GM12874 (cell line): ENCODE results near the gene TH.

Source experiments
- CTCF ChIP-seq: IDR thresholded peaks from 2 replicates; pipeline ENCODE4 v1.5.1; 2011; ENCODE audit warnings: low read depth, mild to moderate bottlenecking, control low read depth, low read length, moderate library complexity; ENCODE audit not compliant: insufficient read depth

The TH gene

DNA sequence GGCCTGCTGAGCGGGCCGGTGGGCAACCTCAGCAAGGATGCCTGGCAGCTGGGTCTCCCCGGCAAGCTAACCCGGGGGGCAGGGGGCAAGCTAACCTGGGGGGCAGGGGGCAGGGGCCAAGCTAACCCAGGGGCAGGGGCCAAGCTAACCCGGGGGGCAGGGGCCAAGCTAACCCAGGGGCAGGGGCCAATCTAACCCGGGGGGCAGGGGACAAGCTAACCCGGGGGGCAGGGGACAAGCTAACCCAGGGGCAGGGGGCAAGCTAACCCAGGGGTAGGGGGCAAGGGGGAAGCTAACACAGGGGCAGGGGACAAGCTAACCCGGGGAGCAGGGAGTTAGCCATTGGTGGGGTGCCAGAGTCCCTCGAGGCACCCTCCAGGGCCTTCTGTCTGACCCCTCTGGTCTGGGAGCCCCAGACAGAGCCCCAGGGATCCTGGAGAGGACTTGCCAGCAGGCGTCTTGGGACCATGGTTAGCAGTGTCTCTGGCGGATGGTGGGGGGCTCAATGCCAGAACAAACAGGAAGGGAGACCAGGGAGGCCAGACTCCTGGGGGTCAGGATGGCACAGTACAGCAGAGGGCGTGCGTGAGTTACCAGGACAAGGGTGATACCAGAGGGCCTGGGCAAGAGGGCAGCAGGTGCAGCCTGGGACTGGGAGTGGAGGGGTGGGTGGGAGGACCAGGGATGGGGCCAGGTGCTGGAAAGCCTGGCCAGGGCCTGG, 48.5 kb downstream of the TH start:
- no peak for TF ChIP-seq CTCF

DNA sequence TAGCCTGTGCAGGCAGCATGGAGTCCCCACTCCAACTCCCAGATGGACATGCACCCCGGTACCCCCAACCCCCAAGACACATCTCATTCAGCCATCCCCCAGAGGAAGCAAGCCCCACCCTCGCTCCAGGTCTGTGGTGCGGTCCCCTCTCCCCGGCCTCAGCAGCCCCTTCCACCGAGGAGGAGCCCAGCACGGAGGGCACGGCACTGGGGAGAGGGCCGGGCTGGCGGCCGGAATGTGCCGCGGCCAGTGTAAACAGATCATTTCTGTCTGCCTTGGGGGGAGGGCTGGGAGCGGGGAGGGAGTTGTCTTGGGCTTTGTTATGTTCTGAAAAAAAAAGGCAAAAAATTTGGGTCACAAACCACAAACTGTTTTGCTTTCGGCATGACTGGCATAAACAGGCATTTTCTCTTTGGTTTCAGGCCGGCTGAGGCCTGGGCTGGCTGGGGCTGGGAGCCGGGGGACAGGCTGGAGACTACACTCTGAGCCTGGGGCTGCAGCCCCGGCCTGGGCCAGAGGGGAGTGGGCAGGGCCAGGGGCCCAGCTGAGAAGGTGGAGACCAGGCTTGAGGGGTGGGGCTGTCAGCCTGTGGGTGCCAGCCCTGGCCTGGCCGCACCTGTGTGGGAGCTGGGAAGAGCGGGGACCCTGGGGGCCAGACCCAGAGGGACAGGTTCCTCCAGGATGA, 49.3 kb downstream of the TH start:
- no peak for TF ChIP-seq CTCF

DNA sequence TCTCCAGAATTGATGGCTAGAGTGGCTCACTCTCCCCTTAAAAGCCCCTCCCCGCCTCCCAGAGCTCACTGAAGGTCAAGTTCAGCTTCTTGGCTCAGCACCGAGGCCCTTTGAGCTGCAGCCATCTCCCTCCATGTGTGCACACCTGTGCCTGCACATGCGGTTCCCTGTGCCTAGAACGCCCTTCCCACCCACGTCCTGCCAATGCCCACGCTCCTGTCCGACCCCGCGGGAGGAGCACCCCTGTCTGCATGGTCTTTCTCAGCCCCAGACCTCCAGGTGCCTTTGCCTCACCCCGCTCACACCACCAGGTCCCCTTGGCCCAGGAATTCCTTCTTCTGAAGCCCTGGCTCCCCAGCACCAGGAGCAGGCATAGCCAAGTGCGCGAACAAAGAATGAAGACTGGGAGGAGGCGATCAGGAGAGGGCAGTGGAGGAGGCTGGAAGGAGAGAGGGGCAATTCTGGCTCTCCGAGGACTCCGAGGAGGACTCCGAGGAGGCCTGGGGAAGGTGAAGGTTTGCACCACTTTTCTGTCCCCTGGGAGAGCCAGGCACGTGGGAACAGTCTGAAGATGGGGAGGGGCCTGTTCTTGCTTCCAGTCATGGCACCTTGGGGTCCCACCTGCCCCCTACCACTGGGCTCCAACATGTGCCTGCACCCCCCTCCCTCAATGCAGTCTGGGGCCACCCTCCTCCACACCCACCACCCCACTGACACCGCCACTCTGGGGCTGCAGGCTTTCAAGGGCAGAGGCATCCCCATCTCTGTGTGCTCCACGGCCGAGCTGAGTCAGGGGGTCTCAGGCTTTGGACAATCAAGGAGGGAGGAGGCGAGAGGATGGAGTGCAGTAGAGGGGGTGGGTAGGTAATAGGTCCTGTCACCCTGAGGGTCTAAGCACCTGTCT, 50.1 kb downstream of the TH start:
- TF ChIP-seq CTCF: no peak

DNA sequence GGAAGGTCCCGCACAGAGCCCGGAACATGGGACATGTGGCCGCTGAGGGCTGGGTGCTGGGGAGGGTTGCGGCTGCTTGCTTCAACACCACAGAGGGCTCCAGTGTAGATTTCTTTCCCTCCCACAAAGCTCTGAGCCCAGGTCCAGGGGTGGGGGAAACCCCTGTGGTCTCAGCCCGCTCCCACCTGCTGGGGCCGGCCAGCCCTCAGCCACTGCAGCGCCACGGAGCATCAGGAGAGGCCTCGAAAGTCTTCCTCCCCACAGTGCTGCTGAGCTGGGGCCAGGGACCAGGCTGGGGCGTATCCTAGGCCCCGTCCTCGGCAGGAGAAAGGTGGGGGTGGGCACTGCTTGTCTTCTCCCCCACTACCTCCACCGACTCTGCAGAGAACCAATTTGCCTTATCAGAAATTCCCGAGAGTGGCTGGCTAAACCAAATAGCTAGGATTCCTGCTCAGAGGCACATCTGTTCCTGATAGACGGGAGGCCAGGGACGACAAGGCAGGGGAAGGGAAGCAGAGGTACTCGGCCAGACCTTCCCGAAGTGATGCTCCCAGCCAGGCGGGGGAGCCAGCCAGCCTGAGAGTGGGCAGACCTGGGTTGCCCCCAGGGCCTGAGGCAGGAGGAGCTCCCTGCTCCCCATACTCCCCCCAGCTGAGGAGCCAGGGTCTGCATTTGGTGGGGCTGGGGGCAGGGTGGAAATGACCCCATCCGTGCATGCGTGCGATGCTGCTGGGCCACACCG, 51.1 kb downstream of the TH start:
- no peak for TF ChIP-seq CTCF

GRCh38 chr11:2118677-2119076, 52.9 kb downstream of the TH start:
- TF ChIP-seq CTCF: no peak

DNA sequence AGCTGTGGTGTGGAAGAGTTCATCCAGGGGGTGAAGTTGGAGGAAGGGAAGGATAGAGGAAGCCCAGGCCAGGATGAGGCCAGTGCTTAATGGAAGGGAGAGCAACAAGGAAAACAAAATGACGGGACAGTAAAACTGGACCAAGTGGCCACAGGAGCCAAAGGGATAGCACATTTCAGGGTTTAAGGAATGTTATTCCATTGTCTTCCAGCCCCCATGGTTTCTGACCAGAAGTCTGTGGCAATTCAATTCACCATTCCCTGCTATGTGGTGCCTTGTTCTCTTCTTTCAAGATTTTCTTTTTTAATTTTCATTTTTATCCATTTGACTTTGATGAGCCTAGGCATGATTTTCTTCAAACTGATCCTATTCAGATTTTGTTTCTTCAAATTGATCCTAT, 54.9 kb downstream of the TH start:
- no peak for TF ChIP-seq CTCF
